HEK293T (cell line): ENCODE results near the gene KNSTRN.

Experiments
- FOXA1 ChIP-seq: fragments of 450-650 bp; IDR thresholded peaks from 2 replicates; pipeline ENCODE4 v1.6.1; 2016; ENCODE audit warnings: mild to moderate bottlenecking
- SUZ12 ChIP-seq: fragments of 450-650 bp; IDR thresholded peaks from 2 replicates; pipeline ENCODE4 v1.6.1; 2016; ENCODE audit warnings: mild to moderate bottlenecking
- ZNF384 ChIP-seq: fragments of 450-650 bp; IDR thresholded peaks from 2 replicates; pipeline ENCODE4 v1.6.1; 2016

- no peak for TF ChIP-seq SUZ12
- TF ChIP-seq ZNF384, result no peak
- TF ChIP-seq FOXA1, result no peak
Observed at GRCh38 chr15:40425681-40426080, 43.2 kb downstream of the KNSTRN start.
